Measurements from ENCODE around the gene TMEM242. TPM values are rescaled to one million over a fixed set of nuclear protein-coding genes. Genes with fewer than 3 reads are reported as not detected.

The TMEM242 gene
- polyA plus RNA-seq, 1 experiment, result 4.4 TPM

- ChIA-PET CTCF (interaction anchor here (1.5 to 2.7 kb wide), 2 partner anchors 10 to 29 kb away, joined by 5 to 12 read pairs; no protein-coding TSS in a partner anchor), POLR2A (no interaction called here)
- no peak for TF ChIP-seq CTCF (IDR thresholded peaks at IDR 0.05; ENCODE audit: insufficient read depth, low read depth, low read length)
- H3K27me3 ChIP-seq (ENCODE audit: control insufficient read depth, insufficient read depth, low read length), result peaks cover 6% of the 10 kb centered on the region
- DNase-seq (ENCODE audit: low read depth), result no peak
- no peak overlapping the region for H3K4me3 ChIP-seq (ENCODE audit: low read depth, low read length)
- H3K36me3 ChIP-seq (ENCODE audit: control insufficient read depth, insufficient read depth, low read length), result no peaks in the 10 kb centered on the region
Observed at GRCh38 chr6:157264701-157265100, 58.6 kb downstream of the TMEM242 start.

DNA sequence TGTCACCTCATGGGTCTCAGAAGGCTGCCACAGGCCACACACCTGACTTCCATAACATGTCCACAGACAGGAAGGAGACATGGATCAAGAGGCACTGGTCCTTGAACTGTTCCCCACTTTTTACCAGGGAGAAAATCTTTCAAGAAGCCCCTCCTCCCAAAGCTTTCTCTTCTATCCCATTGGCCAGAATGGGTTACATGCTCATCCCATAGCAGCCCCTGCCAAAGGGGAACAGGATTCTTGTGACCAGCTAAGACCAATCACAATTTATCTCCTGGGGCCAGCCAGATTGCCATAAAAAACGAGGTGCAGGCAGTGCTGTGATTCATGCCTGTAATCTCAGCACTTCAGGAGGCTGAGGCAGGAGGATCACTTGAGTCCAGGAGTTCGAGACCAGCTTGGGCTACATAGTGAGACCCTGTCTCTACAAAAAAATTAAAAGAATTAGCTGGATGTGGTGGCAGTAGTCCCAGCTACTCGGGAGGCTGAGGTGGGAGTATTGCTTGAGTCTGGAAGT is 59.4 kb downstream of the TMEM242 start:
- no peak for DNase-seq (ENCODE audit: low read depth)
- ChIA-PET POLR2A (no interaction called here), CTCF (interaction anchor here (0.7 to 2.7 kb wide), 3 partner anchors 11 to 28 kb away, joined by 3 to 12 read pairs (median 5); no protein-coding TSS in a partner anchor)
- no peak for TF ChIP-seq CTCF (IDR thresholded peaks at IDR 0.05; ENCODE audit: insufficient read depth, low read depth, low read length)
- H3K4me3 ChIP-seq (ENCODE audit: low read depth, low read length), result no peak overlapping the region
- peaks cover 6% of the 10 kb centered on the region for H3K27me3 ChIP-seq (ENCODE audit: control insufficient read depth, insufficient read depth, low read length)
- no peaks in the 10 kb centered on the region for H3K36me3 ChIP-seq (ENCODE audit: control insufficient read depth, insufficient read depth, low read length)

GRCh38 chr6:157263146-157263545 is 60.2 kb downstream of the TMEM242 start:
- no peak for TF ChIP-seq CTCF (IDR thresholded peaks at IDR 0.05; ENCODE audit: insufficient read depth, low read depth, low read length)
- CTCF ChIA-PET, result interaction anchor here (1.5 to 2.7 kb wide), 2 partner anchors 12 to 28 kb away, joined by 5 to 12 read pairs; no protein-coding TSS in a partner anchor

DNA sequence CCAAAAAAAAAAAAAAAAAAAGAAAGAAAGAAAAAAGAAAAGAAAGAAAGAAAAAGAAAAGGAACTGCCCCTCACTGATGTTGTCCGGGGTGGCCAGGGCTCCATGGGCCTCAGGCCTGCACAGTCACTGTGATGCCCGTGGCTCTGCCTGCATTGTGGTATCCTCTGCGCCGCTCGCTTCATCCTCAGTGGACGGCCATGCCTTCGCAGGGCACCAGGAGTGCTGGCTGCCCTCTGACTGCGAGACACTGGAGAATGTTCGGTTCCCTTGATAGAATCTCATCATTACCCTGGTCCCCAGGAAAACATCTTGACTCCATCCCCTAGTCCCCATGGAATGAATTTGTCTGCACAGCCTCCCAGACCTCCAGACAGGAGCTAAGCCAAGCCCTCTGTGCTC is 61.7 kb downstream of the TMEM242 start:
- no peaks in the 10 kb centered on the region for H3K36me3 ChIP-seq (ENCODE audit: control insufficient read depth, insufficient read depth, low read length)
- POLR2A ChIA-PET, result no interaction called here
- peaks cover 10% of the 10 kb centered on the region for H3K27me3 ChIP-seq (ENCODE audit: control insufficient read depth, insufficient read depth, low read length)
- DNase-seq (ENCODE audit: low read depth), result no peak
- H3K4me3 ChIP-seq (ENCODE audit: low read depth, low read length), result no peak overlapping the region
- CTCF ChIA-PET, result no interaction called here
- TF ChIP-seq CTCF (IDR thresholded peaks at IDR 0.05; ENCODE audit: insufficient read depth, low read depth, low read length), result no peak

More at GRCh38 chr6:157263146-157263545, 60.2 kb downstream of the TMEM242 start:
- Histone ChIP-seq H3K27me3 (ENCODE audit: control insufficient read depth, insufficient read depth, low read length) (peaks cover 10% of the 10 kb centered on the region), H3K36me3 (ENCODE audit: control insufficient read depth, insufficient read depth, low read length) (no peaks in the 10 kb centered on the region), H3K4me3 (ENCODE audit: low read depth, low read length) (no peak overlapping the region)
- POLR2A ChIA-PET, result no interaction called here
- DNase-seq (ENCODE audit: low read depth), result no peak

DNA sequence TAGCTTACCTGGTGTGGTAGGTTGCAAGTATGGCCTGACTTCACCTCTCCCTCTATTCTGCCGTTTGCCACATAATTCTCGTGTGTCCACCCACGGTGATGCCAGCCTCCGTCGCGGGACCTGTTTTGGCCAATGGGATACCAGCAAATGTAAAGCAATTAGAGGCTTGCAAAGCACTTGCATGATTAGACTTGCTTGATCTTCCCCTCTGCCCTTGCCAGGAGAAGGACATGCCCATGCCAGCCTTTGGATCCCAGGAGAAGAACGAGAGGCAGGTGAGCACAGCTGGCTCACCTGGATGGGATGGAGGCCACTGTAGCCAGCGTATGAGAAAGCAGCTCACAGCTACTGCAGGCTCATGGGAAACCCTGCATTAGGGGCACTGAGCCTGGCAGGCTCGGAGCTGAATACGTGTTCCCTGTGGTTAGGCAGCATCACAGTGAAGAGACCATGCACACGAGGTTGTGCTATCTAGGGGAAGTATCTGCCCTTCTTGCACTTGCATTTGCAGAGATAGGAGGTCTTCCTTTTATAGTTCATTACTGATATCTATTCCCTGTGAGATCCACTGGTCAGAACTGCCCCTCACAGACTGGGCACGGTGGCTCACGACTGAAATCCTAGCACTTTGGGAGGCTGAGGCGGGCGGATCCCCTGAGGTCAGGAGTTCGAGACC is 62.4 kb downstream of the TMEM242 start:
- CTCF ChIA-PET, result interaction anchor here (0.8 kb wide), 1 partner anchor 21 kb away, joined by 3 read pairs; no protein-coding TSS in a partner anchor
- H3K36me3 ChIP-seq (ENCODE audit: control insufficient read depth, insufficient read depth, low read length), result no peaks in the 10 kb centered on the region
- DNase-seq (ENCODE audit: low read depth), result no peak
- no peak overlapping the region for H3K4me3 ChIP-seq (ENCODE audit: low read depth, low read length)
- peaks cover 10% of the 10 kb centered on the region for H3K27me3 ChIP-seq (ENCODE audit: control insufficient read depth, insufficient read depth, low read length)
- POLR2A ChIA-PET, result no interaction called here
- TF ChIP-seq CTCF (IDR thresholded peaks at IDR 0.05; ENCODE audit: insufficient read depth, low read depth, low read length), result no peak
